ENCODE measurements around the gene NAPB.
A peak's percentile ranks its signal among the peaks of the same experiment; 100 is the strongest.

Gene NAPB

GRCh38 chr20:23366384-23366783 is 54.9 kb downstream of the NAPB start:
- peak; percentile 66 for DNase-seq (ENCODE audit: low spot score)
- no peak for TF ChIP-seq CTCF (IDR thresholded peaks at IDR 0.05; ENCODE audit: extremely low read depth, insufficient read depth, missing control alignments)
- in situ Hi-C loops (cut with MboI; ENCODE audit: low pct_unique_long_range_greater_than_20kb, low sequenced_read_pairs, unreplicated experiment), result no loop called here

- in situ Hi-C loops (cut with MboI; ENCODE audit: low pct_unique_long_range_greater_than_20kb, low sequenced_read_pairs, unreplicated experiment), result no loop called here
- DNase-seq (ENCODE audit: low spot score), result no peak
- no peak for TF ChIP-seq CTCF (IDR thresholded peaks at IDR 0.05; ENCODE audit: extremely low read depth, insufficient read depth, missing control alignments)
These were observed 55.7 kb downstream of the NAPB start for GRCh38 chr20:23365390-23366165.

GRCh38 chr20:23363257-23363649 is 58.0 kb downstream of the NAPB start:
- in situ Hi-C loops (cut with MboI; ENCODE audit: low pct_unique_long_range_greater_than_20kb, low sequenced_read_pairs, unreplicated experiment), result no loop called here
- no peak for DNase-seq (ENCODE audit: low spot score)
- no peak for TF ChIP-seq CTCF (IDR thresholded peaks at IDR 0.05; ENCODE audit: extremely low read depth, insufficient read depth, missing control alignments)

- in situ Hi-C loops (cut with MboI; ENCODE audit: low pct_unique_long_range_greater_than_20kb, low sequenced_read_pairs, unreplicated experiment), result no loop called here
- no peak for DNase-seq (ENCODE audit: low spot score)
- TF ChIP-seq CTCF (IDR thresholded peaks at IDR 0.05; ENCODE audit: extremely low read depth, insufficient read depth, missing control alignments), result no peak
These were observed 58.7 kb downstream of the NAPB start for GRCh38 chr20:23362392-23363256.

- in situ Hi-C loops (cut with MboI; ENCODE audit: low pct_unique_long_range_greater_than_20kb, low sequenced_read_pairs, unreplicated experiment), result no loop called here
These were observed 59.6 kb downstream of the NAPB start, which contains the start of gene GZF1 for GRCh38 chr20:23361476-23362391. TSS of gene GZF1 (plus strand) at chr20:23362182. CDS start at chr20:23364384, 2,202 bp downstream.

More at GRCh38 chr20:23361476-23362391, 59.6 kb downstream of the NAPB start, which contains the start of gene GZF1:
- no peak for TF ChIP-seq CTCF (IDR thresholded peaks at IDR 0.05; ENCODE audit: extremely low read depth, insufficient read depth, missing control alignments)
- DNase-seq (ENCODE audit: low spot score), result peak; percentile 98

All from GM13977 (cell line).